Cardiac fibroblast (primary cell): ENCODE data around the gene POU2F1.

ENCODE experiments used
- DNase-seq, 2 donors: peaks; one replicate each; pipeline versions ENCODE4 v3.0.0 to v3.0.0-alpha.2; 2010; ENCODE audit warnings: low read depth in 2 of 2
- H3K4me3 ChIP-seq, 2 donors: replicated peaks in 1 of 2; 1 replicate in 1 of 2; 2 replicates in 1 of 2; pipeline ENCODE4 v1.5.1; 2011; ENCODE audit warnings: low read depth in 2 of 2, low read length in 2 of 2, mild to moderate bottlenecking in 2 of 2, moderate library complexity in 1 of 2
- CTCF ChIP-seq: IDR thresholded peaks from one replicate; pipeline ENCODE4 v1.5.1; 2011; ENCODE audit warnings: low read depth, mild to moderate bottlenecking, low read length, inconsistent platforms

Gene POU2F1

DNA sequence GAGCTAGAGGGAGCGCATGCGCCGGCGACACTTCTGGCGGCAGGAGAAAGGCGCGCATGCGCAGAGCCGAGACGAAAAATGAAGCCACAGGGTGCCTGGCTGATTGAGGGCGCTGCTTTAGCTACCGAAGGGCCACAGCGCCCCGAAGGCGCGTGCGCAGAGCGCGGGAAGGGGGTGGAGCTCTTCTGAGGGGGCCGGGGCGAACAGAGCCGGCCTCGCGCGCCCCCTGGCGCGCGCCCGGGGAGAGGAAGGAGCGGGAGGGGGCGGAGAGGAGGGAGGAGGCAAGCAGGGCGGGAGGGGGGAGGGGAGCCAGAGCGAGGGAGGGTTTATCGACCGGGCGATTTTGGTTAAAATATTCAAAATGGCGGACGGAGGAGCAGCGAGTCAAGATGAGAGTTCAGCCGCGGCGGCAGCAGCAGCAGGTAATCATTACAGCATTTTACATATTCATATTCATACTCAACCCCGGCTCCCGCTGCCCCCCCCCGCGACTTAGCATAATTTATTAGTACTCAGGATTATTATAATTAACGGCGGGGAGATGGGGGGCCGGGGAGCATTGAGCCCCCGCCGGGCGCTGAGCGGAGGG lies at the start of gene POU2F1:
TSS of gene POU2F1 (plus strand) at position 350 of the 589 bp plus-strand sequence. CDS start at position 362, 12 bp downstream.
- DNase-seq = peak; percentile 98 to 99
- peak within 1 kb of the TSS; percentile 74 to 96 for H3K4me3 ChIP-seq
- TF ChIP-seq CTCF = peak; percentile 40

DNA sequence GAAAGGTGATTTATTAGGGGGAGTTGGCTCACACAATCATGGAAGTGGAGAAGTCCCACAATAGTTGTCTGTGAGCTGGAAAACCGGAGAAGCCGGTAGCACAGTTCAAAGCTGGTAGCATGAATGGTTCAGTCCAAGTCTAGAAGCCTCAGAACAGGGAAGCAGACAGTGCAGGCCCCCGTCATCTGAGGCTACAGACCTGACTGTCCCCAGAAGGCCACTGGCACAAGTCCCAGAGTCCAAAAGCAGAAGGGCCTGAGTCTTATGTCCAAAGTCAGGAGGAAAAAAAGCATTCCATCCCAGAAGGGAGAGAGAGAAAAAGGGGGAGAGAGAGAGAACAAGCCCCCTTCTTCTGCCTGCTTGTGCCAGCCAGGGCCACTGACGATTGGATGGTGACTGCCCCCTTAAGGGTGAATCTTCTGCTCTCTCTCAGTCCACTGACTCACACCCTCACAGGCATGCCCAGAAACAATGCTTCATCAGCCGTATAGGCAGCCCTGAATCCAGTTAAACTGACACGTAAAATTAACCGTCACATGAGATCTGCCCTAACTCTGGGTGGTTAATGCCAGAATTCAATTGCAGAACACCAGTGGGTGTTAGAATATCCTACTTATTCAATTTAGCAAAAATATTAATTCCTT lies 49.3 kb upstream of the POU2F1 start:
- TF ChIP-seq CTCF = no peak
- no peak overlapping the region for H3K4me3 ChIP-seq
- peak; percentile 8 to 21 for DNase-seq

DNA sequence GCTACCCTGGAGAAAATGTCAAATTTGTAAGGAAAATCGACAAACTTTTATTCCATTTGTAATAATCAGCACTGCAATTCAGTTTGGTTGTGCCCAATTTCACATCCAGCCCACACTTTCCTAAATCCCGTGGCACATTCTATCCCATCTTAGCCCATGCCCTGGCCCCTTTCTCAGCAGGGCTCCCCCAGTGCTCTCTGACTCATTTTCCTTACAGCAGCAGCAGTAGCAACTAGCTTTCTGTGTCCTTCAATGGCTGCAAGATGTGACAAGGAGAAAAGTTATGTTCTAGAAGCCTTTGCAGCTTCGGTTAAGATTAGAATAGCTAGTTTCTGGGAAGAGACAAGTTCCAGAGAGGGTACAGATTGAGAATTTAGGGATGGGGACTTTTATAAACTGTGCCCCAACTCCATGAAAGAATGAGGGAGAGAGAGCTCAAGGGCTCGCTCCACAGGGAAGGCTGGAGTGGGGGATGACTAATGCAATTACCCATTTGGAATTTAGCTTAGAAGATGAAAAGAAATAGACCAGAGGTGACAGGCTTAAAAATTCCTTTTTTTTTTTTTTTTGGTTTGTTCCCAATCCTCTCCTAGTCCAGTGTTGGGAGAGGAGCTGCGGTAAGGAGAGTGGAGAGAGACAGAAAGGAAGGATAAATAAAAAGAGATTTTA lies 47.0 kb upstream of the POU2F1 start:
- no peak overlapping the region for H3K4me3 ChIP-seq
- DNase-seq = peak in 1 of 2 donors; percentile 19
- TF ChIP-seq CTCF = no peak

DNA sequence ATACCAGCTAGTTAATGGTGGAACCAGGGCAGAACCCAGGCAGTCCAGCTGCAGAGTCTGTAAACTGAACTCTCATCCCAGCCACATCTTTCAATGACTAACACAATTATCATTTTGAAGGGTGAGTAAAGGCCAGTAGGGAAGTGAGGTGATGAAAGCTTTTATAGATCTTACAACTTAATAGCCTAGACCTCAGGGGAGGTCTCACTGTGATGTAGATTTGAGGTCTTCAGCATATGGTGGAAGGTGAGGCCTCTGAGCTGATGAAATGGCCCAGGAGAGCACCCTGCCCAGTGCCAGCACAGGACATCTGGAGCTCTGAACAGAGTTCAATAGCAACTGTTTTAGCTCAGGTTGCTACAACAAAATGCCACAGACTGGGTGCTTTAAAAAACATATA lies 44.8 kb upstream of the POU2F1 start:
- no peak overlapping the region for H3K4me3 ChIP-seq
- no peak for TF ChIP-seq CTCF
- DNase-seq = no peak

GRCh38 chr1:167178831-167179230 lies 41.9 kb upstream of the POU2F1 start:
- no peak for DNase-seq
- TF ChIP-seq CTCF = no peak
- no peak overlapping the region for H3K4me3 ChIP-seq

DNA sequence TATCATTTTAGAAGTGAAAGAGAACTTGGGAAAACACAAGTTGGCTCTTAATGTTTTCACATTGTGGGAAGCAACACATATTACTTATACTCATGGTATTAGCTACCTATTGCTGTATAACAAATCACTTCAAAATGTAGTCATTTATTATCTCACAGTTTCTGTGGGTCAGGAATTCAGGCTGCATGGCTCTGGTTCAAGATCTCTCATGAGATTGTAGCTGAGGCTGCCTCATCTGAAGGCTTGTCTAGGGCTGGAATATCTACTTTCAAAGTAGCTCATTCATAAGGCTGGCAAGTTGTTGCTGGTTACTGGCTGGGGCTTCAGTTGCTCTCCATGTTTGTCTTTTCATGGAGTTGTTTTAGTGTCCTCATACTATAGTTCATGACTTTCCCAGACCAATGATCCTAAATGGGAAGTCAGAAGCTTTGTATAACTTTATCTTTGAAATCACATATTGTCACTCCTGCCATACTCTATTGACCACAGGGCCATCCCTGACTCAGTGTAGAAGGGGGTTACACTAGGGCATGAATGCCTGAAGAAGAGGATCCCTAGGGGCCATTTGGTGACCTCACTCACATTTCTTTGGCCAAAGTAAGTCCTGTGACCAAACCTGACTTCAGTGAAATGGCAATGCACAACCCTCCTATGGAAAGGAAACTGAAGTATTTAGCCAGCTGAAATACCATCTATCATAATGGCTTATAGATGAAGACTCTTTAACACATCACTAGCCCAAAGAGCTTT lies 37.9 kb upstream of the POU2F1 start:
- no peak overlapping the region for H3K4me3 ChIP-seq
- no peak for DNase-seq
- no peak for TF ChIP-seq CTCF
